Gastrocnemius medialis (tissue), 4 donors: ENCODE results near the gene CREB1.

Experiments
- CTCF ChIP-seq, 5 experiments: fragments of 450-650 bp in 3 of 5; fragments of 200-600 bp in 2 of 5; sonication (generic) in 2 of 5; IDR thresholded peaks in 4 of 5; conservative IDR thresholded peaks in 1 of 5; 1 replicate in 4 of 5; 2 replicates in 1 of 5; pipeline ENCODE4 v1.5.1; 2016 to 2019; ENCODE audit warnings: antibody characterized with exemption in 5 of 5, mild to moderate bottlenecking in 3 of 5, moderate library complexity in 3 of 5
- POLR2A ChIP-seq, 2 donors: fragments of 450-650 bp; IDR thresholded peaks; one replicate each; pipeline ENCODE4 v1.6.1; 2017; ENCODE audit warnings: antibody characterized with exemption in 2 of 2, mild to moderate bottlenecking in 2 of 2, moderate library complexity in 2 of 2

GRCh38 chr2:207635468-207636200 is 105.9 kb downstream of the CREB1 start:
- no peak for TF ChIP-seq POLR2A (IDR thresholded peaks at IDR 0.05)
- TF ChIP-seq CTCF (IDR thresholded peaks at IDR 0.05 in 4 of 5, conservative IDR thresholded peaks at IDR 0.05 in 1 of 5): no peak
